ENCODE measurements around the gene EIF1. TPM values are rescaled to one million over a fixed set of nuclear protein-coding genes. Genes with fewer than 3 reads are reported as not detected.
A peak's percentile ranks its signal among the peaks of the same experiment; 100 is the strongest.
"Not testable (repeated sequence)": the region's sequence is repeated elsewhere in the genome, so short reads cannot be mapped to it uniquely, and the experiment has no call there.

EIF1 gene
- total RNA-seq, 1 donor from 2014 or later = 146 TPM

DNA sequence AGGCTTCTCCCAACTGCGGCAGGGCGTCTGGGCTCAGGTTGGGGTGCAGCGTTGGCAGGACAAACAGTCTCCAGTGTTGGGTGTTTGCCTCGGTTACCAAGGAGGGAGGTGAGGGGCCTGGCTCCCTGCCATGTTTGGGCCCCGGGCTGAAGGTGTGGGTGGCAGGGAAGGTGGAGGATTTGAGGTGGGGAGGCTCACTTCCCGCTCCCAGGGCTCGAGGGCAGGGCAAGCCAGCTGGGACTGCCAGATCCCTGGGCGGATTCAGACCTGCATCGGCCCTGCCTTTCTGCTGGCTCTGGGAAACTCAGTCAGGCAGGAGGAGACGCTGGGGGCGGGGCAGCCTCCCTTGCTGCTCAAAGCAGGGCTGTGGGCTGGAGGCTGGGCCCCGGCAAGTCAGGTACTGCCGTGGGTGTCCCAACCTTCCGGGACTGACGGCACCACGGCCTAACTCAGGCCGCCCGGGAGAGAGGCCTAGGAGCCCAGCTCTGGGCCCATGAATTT, 33.0 kb upstream of the EIF1 start:
- DNase-seq (ENCODE audit: low spot score) = peak; percentile 90

DNA sequence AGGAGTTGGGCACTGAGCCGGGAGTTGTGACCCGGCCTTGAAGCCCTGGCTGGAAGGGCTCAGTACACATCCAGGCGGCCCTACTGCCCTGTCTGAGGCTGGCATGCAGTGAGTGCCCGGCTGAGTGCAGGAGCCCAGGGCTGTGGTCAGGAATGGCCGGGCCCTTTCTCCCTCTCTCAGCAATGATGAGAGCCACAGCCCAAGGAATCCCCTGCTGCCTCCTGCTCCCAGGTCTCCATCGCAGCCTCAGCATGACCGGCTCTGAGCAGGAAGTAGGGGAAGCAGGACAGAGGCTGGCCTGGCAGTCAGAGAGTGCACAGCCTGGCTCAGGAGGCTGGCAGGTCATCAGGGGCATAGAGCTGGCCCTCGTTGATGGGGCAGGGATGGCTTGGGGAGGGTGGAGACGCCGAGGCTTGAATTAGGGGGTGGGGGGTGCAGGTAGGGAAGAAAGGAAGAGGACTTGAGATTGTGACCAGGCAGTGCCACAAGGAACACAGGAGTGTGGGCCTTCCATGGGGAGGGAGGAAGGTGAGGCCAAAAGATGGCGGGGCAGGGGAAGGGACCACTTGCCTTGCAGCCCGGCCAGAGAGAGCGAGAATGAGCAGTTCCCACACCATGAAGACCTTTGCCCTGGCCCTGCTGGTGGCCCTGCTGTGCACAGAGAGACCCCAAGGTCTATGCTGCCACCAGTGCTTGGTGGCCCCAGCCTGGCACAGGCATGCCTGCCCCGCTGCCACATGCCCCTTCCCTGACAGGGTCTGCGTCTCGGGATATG, 32.2 kb upstream of the EIF1 start:
- DNase-seq (ENCODE audit: low spot score) = no peak

DNA sequence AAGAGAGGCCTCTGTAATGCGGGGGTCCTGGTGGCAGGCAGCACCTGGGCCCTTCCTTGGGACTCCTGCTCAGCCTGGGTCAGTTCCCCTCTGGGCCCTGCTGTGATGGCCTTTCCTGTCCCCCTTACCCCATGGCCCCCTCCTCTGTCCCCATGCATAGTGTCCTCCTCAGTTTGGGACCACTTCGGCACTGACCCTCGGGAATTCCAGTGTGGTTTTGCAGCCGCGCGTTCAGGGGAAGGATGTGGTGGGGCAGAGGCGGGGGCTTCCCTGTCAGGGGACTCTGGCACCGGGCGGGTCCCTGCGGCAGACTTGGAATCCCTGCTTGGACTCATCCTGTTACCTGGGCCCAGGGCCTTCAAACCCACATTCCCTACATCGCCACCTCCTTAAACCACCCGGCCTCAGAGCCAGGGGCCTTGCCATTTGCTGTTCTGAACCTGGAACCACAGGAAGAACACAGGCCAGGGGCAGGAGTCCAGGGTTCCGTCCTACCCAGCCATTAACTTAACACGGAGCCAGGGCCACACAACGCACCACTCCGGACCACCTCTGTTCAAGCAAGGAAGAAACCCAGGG, 31.4 kb upstream of the EIF1 start:
- no peak for DNase-seq (ENCODE audit: low spot score)

DNA sequence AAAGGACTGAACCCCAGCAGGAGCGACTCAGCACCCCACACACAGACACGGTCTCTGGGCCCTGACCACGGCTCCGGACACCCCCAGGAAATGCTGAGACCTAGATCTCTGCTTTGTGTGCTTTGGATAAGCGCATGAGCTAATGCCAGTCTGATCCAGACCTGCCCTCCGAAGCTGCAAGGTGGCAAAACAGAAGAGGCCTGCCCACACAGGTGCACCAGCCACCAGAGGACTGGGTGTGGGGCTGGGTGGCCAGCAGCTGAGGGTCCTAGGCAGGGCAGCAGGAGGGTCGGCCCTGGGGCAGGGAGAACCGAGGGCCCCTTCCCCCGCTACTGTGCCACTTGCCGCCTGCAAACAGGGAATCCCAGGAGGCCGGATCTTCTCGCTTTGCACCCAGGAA, 30.7 kb upstream of the EIF1 start:
- DNase-seq (ENCODE audit: low spot score) = no peak

DNA sequence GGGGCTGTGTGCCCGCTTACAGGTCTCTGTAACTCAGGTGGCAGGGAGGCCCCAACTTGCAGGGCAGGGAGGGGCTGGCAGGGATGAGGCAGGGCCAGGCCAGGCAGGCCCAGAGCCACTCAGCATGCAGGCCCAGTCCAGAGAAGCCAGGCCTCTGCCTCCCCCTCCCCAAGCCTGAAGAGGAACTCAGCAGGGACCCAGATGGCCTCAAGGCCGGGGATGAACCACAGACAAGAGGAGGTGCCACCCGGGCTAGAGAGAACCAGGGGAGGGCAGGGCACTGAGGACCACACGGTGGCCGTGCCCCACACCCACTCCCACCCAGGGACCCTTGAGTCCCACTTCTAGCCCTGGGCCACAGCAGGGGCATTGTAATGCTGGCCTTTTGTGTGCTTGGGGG, 29.8 kb upstream of the EIF1 start:
- DNase-seq (ENCODE audit: low spot score) = no peak

DNA sequence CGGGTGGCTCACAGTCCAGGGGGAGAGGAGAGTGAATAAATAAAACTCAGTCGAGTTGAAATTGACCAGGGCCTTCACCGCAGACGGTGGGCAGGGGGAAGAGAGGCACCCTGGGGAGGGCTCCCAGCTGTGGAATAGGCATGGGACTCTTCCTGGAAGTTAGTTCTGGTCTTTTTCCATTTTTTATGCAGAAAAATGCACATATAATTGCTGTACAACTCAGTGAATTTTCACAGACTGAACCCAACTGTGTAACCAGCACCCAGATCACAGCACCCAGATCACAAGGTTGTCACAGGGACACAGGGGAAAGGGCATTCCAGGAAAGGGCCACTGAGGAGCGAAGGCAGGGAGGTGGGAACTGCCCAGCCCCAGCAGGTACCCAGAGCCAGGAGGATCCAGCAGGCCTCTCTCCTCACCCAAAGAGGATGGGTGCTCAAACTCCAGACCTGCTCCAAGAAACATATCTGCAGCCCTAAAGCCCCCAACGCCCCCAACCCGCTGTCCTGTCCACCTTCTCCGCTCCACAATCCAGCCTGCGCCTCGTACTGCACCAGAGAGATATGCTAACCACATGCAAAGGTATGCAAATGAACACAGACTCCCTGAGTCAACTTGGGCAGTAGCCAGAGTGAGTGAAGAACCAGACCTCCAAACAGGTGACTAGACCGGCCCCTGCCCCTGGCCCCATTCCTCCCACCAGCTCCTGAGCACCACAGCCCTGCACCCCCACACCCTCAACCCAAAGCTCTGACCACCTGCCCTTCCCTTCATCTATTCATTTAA, 29.1 kb upstream of the EIF1 start:
- DNase-seq (ENCODE audit: low spot score) = no peak

DNA sequence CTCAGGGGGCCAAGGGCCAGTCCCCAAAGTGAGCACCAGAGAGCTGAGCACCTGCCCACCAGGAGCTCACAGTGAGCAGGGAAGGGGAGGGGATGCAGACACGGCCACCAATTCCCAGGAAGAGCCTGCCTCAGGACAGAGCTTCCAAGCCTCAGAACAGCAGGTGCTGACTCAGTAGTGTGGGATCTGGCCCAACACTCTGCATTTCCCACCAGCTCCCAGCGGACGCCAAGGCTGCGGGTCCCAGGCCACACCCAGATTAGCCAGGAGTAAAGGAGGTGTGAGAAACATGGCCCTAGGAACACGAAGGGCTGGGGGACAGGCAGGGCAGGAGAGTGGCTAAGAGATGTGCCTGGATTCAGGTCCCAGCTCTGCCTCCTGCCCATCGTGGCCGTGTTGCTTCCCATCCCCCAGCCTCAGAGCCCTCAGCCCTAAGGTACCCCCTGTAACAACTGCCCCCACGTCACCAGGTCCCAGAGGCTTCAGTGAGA, 28.4 kb upstream of the EIF1 start:
- DNase-seq (ENCODE audit: low spot score) = no peak

DNA sequence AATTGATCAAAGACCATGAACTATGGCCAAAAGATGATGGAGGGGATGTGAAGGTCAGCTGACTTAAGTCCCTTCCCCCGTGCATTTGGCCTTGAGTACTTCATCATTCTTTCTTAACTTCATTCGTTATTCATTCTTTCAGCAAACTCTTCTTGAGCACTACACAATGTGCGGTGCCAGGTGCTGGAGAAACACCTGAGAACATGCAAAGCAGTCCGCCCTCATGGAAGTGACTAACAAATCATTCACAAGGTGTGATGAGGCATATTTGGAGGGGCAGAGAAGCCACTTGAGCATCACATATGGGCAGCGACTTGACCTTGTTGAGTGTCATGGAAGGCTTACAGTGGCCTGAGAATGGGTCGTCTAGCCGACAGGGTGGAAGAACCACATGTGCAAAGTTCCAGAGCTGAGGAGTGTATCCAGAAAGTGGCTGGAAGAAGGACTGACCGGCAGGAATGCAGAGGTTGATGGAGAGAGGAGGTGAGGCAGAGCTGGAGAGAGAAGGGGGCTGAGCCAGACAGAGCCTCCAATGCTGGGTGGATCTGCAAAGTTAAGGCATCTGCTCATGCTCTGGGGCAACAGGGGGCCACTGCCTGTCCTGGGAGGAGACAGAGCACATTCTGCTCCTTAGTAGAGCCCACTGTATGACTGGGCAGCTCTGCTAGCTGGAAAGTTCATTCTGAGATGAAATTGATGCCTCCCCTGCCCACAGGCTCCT, 25.1 kb upstream of the EIF1 start:
- no peak for DNase-seq (ENCODE audit: low spot score)

DNA sequence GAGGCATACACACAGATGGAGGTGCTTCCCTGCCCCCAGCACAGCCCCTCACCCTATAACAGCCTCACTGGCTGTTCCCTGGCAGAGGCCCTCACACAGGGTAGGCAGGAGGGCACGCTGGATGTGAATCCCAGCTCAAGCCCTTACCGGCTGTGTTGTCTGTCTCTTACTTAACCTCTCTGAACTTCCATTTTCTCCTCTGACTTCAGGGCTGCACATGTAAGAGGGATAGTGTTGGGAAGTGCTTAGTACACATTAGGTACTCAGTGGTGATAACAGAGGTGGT, 24.6 kb upstream of the EIF1 start:
- no peak for DNase-seq (ENCODE audit: low spot score)

DNA sequence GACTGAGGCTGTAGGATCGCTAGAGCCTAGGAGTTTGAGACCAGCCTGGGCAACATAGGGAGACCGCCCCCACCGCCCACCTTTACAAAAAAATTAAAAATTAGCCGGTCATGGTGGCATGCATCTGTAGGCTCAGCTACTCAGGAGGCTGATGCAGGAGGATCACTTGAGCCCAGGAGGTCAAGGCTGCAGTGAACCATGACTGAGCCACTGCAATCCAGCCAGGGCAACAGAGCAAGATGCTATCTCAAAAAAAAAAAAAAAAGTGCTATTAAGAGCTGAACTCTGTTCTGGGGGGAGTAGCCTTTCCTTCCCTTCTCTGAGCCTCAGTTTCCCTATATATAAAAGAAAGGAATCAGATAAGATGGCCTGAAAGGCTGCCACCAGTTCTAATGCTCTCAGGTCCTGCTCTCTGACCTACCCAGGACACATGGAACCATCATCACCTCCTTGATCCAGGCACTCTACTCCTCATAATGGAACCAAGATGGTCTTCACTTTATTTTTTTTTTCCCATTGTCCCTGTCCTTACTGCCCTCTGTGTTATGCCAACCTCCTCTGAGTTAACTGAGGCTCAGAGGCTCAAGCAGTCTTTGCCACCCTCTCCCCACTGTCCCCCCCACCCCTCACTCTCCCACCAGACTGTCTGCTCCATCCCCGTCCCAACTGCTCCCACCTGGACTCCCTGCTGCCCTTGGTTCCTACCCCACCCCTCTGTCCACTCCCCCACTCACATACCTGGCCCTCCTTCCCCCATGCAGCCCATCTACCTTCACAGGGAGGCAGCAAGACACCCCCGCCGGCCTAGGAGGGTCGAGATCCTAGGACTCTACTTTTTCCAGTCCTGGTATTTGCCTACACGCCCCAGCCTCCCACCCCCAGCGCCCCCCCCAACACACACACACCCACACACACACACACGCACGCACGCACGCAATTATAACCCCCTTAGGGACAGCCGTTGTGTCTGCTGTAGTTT, 23.8 kb upstream of the EIF1 start:
- DNase-seq (ENCODE audit: low spot score) = no peak

DNA sequence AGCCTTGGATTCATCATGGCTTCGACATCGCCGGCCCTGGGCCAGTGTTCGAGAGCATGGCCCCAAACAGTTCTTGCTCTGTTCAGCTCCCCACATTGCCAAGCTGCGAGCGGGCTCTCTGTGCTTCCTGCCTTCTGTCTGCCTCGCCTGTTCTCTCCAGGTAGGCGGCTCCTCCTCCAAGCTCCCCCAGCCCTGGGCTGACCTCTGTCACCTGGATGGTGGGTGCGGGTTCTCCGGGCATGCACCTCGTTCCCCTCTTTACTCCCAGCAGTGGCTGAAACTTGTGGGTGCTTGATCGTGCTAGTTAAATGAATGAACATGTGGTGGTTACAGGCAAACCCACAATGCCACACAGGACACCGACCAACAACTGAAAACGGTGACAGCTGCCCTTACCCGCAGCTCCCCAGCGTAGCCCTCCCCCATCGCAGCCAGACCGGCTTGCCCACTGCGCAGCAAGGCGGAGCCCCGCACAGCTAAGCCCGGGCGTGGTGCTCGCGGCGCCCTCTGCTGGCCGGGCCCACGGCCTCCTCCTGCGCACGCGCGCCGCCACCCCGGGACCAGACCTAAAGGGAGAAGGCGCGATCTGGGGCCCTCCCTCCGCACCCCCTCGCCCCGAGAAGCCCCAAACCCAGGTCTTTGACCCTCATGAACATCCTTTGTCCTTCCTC, 23.0 kb upstream of the EIF1 start:
- peak; percentile 91 for DNase-seq (ENCODE audit: low spot score)

DNA sequence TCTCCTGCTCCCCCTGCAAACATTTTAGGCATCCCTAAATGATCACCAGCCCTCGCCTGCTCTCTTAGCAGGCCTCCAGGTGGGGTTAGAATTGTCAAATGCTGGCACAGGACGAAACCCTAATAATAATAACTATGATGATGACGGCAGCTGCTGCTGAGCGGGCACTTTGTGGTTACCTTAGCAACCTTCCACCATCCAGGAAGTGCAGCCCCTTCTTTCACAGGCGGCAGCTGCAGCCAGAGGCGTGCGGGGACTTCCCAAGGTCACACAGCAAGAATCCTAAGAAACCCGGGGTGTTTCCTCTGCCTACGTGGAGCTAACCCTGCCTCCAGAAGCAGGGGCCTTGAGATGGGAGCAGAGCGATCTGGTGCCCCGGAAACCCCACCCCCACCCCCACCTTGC, 22.4 kb upstream of the EIF1 start:
- DNase-seq (ENCODE audit: low spot score) = peak; percentile 75

DNA sequence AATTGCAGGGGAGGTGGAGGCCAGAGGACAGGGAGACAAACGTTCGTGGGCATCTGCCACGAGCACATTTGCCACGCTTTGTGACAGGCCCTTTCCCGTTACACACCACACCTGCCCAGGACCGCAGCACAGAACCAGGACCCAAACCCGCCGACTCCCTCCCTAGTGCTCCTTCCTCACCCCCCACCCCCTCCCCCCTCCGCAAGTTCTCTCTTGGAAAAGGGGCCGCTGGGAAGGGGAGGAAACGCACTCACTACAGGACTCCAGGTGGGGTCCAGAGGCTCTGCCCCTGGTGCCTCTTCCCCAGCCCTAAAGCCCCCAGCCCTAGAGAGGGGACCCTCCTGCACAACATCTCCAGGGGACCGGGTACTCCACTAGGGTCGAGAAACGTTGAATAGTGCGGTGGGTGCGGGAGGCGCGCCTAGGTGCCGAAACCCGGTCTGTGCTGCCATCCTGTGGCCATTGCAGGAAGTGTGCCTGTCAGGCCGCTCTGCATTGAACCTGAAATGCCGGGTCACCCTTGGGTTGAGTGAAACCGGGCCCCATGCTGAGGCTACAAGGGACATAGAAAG, 21.9 kb upstream of the EIF1 start:
- DNase-seq (ENCODE audit: low spot score) = peak; percentile 83

DNA sequence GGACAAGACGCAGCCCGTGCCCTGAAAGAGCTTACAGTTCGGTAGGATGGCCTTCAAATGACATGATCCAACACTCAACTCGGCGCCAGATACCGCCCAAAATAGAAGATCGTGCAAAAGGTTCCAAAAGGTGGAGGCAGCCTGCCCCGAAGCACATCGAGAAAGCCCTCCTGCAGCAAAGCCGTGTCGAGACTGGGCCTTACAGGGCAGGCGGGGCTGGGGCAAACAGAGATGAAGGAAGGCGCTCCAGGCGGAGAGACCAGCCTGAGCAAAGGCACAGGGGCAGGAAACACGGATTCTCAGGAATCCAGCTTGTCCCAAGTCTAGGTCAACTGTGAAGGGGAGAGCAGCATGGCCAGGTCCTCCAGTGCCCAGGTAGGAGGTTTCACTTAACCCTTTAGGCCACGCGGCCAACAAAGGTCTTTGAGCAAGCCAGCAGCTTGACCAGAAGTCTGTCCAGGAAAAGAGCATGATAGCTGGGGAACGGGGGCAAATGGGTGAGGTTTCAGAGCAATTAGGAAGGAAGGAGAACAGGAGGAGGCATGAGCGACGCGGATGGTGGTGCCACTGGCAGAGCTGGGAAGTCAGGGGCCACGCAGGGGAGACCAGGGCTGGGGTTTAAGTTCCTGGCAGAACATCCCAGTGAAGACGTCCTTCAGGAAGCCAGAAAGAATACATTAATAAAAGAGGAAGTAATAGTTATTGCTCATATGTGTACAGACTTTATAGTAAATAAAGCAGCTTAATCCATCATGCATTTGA, 21.2 kb upstream of the EIF1 start:
- no peak for DNase-seq (ENCODE audit: low spot score)

DNA sequence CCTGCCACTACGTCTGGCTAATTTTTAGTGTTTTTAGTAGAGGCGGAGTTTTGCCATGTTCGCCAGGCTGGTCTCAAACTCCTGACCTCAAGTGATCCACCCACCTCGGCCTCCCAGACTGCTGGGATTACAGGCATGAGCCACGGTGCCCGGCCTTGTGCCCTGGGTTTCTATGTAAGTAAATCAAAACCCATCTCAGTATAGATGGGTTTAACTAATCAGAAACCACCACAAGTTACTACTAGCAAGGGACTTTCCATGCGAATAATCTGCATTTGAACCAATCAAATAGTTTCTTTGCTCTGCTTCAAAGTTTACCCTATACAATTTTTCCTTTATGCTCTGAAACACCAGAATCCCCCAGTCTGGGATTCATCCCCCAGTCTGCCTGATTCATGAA, 16.5 kb upstream of the EIF1 start:
- no peak for DNase-seq (ENCODE audit: low spot score)

DNA sequence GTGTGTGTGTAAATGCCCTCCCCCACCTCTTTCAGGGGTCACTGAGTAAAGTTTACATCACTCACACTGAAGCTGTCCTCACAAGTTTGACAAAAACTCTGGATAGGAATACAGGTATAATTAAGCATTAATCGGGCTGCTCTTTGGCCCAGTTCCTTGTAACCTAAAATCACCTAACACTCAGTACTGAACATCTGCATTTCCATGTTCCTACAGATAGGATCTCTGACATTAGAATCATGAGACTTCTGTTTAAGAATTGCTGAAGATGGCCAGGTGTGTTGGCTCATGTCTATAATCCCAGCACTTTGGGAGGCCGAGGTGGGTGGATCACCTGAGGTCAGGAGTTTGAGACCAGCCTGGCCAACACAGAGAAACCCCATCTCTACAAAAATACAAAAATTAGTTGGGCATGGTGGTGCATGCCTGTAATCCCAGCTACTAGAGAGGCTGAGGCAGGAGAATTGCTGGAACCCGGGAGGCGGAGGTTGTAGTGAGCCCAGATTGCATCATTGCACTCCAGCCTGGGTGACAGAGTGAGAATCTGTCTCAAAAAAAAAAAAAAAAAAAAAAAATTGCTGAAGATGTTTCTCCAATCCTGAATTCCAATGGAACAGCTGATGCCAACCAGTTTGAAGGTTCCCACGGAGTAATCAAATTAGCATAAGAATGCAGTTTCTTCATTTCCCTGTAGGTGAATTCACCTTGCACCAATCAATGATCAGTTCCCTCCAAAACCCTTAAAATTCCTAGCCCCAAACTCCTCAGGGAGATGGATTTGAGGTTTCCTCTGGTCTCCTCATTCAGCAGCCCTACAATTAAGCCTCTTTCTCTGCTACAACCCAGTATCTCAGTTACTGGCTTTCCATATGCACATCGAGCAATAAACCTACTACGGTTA, 13.3 kb upstream of the EIF1 start:
- DNase-seq (ENCODE audit: low spot score) = not testable (repeated sequence)

DNA sequence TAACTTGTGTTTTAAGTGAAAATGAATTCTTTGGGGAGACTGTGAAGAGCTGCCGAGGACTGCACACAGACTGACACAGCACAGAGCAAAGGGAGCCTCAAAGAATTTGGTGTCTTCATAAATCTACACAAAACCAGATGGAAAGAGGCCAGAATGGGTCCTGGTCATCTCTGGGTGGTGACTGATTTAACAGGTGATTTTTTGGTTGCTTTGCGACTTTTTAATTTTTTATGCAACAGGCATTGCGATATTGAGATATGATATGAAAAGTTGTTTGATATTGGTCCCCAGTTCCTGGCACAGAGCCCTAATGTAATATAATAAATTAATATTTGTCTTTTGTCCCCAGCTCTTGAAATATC, 12.6 kb upstream of the EIF1 start:
- no peak for DNase-seq (ENCODE audit: low spot score)

DNA sequence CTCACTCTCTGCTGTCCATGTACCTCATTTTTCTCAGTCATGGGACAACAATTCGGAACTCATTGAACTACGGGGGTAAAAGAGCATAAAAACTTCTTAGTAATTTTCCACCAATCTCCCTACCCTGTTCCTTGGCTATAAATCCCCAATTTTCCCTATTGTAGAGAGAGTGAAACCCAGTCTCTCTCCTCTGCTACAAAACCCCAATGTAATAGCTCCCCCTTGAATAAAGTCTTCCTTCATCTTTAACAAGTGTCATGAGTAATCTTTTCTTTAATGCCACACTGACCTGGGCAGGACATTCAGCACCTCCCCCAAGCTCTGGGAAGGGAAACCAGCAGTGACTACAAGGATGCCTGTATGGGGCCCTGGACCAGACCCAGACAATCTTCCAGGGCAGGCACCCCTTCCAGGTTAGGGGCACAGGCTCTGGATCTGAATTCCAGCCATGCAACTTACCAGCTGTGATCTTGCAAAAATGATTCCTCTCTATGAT, 10.2 kb upstream of the EIF1 start:
- DNase-seq (ENCODE audit: low spot score) = no peak
